Upper lobe of right lung (tissue), 1 donor: Measurements from ENCODE around the gene ST8SIA4. TPM values are rescaled to one million over a fixed set of nuclear protein-coding genes. Genes with fewer than 3 reads are reported as not detected.

Experiments used
- ATAC-seq: fragments of 200-7000 bp; cut with Tn5 transposase; one replicate; pipeline ENCODE4 v1.9.1; 2020; ENCODE audit warnings: mild to moderate bottlenecking, moderate library complexity
- DNase-seq: peaks from one replicate; pipeline ENCODE4 v3.0.0-alpha.2; 2020
- H3K27ac ChIP-seq: fragments of 200-600 bp; one replicate; pipeline ENCODE4 v1.8.0; 2022
- H3K27me3 ChIP-seq: fragments of 200-600 bp; one replicate; pipeline ENCODE4 v1.8.0; 2022; ENCODE audit warnings: mild to moderate bottlenecking
- H3K36me3 ChIP-seq: fragments of 200-600 bp; one replicate; pipeline ENCODE4 v1.8.0; 2022
- H3K4me1 ChIP-seq: fragments of 200-600 bp; one replicate; pipeline ENCODE4 v1.8.0; 2022
- H3K4me3 ChIP-seq: fragments of 200-600 bp; one replicate; pipeline ENCODE4 v1.8.0; 2022; ENCODE audit warnings: mild to moderate bottlenecking
- H3K9me3 ChIP-seq: fragments of 200-600 bp; one replicate; pipeline ENCODE4 v1.8.0; 2022
- intact Hi-C: fragments of 100-400 bp; cut with DNase I; formaldehyde crosslinking; loops from one replicate; pipeline ENCODE4 v1.11.0; 2022
- total RNA-seq: library from RNA; stranded (reverse); fragmentation: NEBNext Ultra II Directional; extraction: Animal tissue kit (Norgen Biotek cat#: 25700); gene quantifications from one replicate; pipeline ENCODE4 v1.2.1, GENCODE V29; 2021
- TF ChIP-seq, protein P1 (sequence below): fragments of 200-600 bp; IDR thresholded peaks from one replicate; pipeline ENCODE4 v1.8.0; 2022; ENCODE audit warnings: antibody characterized with exemption
- donor health status: DM: no; HTN: yes; CAD: no; lungs with severe emphysema.

The ST8SIA4 gene
- total RNA-seq, 1 donor from 2014 or later = 17.8 TPM

GRCh38 chr5:100794844-100795243 lies 108.2 kb downstream of the ST8SIA4 start:
- peaks cover 3% of the 10 kb centered on the region for H3K4me1 ChIP-seq
- TF ChIP-seq, protein P1, sequence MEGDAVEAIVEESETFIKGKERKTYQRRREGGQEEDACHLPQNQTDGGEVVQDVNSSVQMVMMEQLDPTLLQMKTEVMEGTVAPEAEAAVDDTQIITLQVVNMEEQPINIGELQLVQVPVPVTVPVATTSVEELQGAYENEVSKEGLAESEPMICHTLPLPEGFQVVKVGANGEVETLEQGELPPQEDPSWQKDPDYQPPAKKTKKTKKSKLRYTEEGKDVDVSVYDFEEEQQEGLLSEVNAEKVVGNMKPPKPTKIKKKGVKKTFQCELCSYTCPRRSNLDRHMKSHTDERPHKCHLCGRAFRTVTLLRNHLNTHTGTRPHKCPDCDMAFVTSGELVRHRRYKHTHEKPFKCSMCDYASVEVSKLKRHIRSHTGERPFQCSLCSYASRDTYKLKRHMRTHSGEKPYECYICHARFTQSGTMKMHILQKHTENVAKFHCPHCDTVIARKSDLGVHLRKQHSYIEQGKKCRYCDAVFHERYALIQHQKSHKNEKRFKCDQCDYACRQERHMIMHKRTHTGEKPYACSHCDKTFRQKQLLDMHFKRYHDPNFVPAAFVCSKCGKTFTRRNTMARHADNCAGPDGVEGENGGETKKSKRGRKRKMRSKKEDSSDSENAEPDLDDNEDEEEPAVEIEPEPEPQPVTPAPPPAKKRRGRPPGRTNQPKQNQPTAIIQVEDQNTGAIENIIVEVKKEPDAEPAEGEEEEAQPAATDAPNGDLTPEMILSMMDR = no peak
- no peak for DNase-seq
- H3K27ac ChIP-seq = no peak overlapping the region
- H3K36me3 ChIP-seq = no peaks in the 10 kb centered on the region
- no peaks in the 10 kb centered on the region for H3K9me3 ChIP-seq
- intact Hi-C loops = no loop called here
- ATAC-seq = no peak
- no peaks in the 10 kb centered on the region for H3K27me3 ChIP-seq
- H3K4me3 ChIP-seq = no peak overlapping the region

DNA sequence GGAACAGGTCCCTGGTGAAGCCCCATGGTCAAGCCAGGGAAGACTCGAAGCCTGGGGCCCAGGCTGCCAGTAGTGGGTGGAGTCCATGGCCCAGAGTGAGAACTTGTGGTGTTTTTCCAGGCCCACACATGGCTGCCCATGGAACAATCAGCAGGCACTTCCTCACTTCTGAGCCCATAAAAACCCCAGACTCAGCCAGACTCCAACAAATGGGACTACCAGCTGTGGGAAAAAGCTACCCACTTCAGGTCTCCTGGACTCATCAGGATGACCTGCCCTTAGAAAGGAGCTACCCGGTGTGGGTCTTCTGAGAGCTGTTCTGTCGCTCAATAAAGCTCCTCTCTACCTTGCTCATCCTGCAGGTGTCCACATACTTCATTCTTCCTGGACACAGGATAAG lies 108.9 kb downstream of the ST8SIA4 start:
- Histone ChIP-seq H3K36me3 (no peaks in the 10 kb centered on the region), H3K4me1 (peaks cover 3% of the 10 kb centered on the region)
- intact Hi-C loops = no loop called here

DNA sequence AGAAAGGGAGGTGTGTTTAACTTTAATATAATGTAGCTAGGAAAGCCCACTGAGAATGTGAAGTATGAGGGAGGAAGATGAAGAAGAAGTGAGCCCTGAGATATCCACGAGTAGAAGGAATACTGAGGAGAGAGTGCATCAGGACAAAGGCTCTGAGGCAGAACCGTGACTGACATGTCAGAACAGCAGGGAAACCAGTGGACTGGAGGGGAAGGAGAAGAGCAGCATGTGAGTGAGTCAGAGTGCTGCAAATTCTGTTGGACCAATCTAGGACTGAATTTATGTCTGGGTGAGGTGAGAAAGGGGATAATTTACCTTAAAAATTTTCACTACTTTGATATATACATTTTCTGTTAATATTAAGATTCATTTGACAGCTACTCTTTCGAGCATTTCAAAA lies 110.3 kb downstream of the ST8SIA4 start:
- Histone ChIP-seq H3K36me3 (no peaks in the 10 kb centered on the region), H3K4me3 (no peak overlapping the region), H3K27ac (no peak overlapping the region), H3K9me3 (no peaks in the 10 kb centered on the region), H3K4me1 (peaks cover 3% of the 10 kb centered on the region), H3K27me3 (no peaks in the 10 kb centered on the region)
- intact Hi-C loops = no loop called here
- ATAC-seq (no peak), DNase-seq (no peak)
- TF ChIP-seq, protein P1 = no peak

More for the DNA sequence above, 108.9 kb downstream of the ST8SIA4 start:
- DNase-seq (no peak), ATAC-seq (no peak)
- TF ChIP-seq, protein P1 = no peak
- Histone ChIP-seq H3K27ac (no peak overlapping the region), H3K27me3 (no peaks in the 10 kb centered on the region), H3K9me3 (no peaks in the 10 kb centered on the region), H3K4me3 (no peak overlapping the region)

- intact Hi-C loops = no loop called here
- TF ChIP-seq, protein P1 = no peak
- DNase-seq = no peak
Measured at GRCh38 chr5:100791391-100791790, 111.7 kb downstream of the ST8SIA4 start.

DNA sequence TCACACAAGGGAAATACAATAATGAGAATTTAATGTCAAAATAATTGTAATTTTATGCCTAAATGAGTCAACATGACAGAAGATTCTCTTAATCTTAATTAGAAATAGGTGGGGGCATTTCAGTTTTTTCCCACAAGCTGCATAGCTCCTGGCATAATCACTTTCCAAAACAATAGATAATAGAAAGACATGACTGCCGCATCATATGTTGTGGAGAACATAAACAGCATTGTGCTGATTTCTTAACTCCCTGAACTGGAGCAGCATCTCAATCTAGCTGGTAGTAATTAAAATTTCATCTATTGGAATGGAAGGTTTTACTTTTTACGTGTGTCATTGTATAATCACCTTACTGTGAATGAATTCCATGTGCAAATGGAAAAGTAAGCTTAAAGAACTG lies 112.1 kb downstream of the ST8SIA4 start:
- ATAC-seq (no peak), DNase-seq (no peak)
- H3K27ac ChIP-seq = no peak overlapping the region
- TF ChIP-seq, protein P1 = no peak
- intact Hi-C loops = no loop called here
- H3K4me1 ChIP-seq = peaks cover 3% of the 10 kb centered on the region
- H3K4me3 ChIP-seq = no peak overlapping the region
- no peaks in the 10 kb centered on the region for H3K36me3 ChIP-seq
- no peaks in the 10 kb centered on the region for H3K27me3 ChIP-seq
- no peaks in the 10 kb centered on the region for H3K9me3 ChIP-seq

More at GRCh38 chr5:100791391-100791790, 111.7 kb downstream of the ST8SIA4 start:
- Histone ChIP-seq H3K9me3 (no peaks in the 10 kb centered on the region), H3K4me1 (peaks cover 3% of the 10 kb centered on the region), H3K4me3 (no peak overlapping the region), H3K36me3 (no peaks in the 10 kb centered on the region), H3K27ac (no peak overlapping the region), H3K27me3 (no peaks in the 10 kb centered on the region)
- no peak for ATAC-seq

DNA sequence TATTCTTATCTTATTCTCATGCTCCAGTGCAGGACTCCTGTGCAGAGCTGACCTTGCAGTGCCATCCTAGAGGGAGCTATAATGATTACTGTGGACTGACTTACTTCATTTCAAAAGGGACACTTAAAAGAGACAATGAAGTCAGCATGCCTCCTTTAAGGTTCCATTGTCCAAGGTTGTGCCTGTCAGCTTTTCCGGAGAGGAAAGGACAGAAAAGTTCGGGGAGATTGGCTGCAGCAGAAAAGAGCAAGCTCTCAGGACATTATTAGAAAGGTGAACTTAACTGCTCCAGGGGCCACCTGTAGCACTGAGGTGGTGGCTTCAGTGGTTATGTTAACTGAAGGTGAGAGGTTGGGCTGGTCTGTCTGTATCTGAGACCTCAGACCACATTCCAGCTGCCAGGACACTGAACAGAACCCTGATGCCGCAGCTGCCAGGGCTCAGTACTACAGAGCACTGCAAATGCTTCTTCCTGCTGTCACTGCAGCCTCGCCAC lies 112.9 kb downstream of the ST8SIA4 start:
- TF ChIP-seq, protein P1 = peak; percentile 20
- Histone ChIP-seq H3K4me3 (no peak overlapping the region), H3K36me3 (no peaks in the 10 kb centered on the region), H3K4me1 (peaks cover 3% of the 10 kb centered on the region), H3K27me3 (no peaks in the 10 kb centered on the region), H3K27ac (no peak overlapping the region), H3K9me3 (no peaks in the 10 kb centered on the region)
- DNase-seq = no peak
- ATAC-seq = peak; percentile 48
- intact Hi-C loops = no loop called here
